ENCODE measurements around the gene TRMT2A.

The TRMT2A gene

DNA sequence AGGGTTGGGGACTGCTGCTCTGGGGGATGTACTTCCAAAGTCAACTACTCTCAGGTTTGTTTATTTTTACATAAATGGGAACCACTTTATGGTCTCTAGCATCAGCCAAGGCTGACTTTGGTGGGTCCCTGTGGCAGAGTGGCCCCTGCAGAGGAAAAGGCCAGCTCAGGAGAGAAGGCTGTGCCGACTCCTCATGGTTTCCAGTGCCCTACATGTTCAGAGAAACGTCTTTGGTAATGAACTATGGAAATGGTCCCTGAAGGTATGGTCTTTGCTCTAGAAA, 11.5 kb upstream of the TRMT2A start:
- TF ChIP-seq, protein P1, sequence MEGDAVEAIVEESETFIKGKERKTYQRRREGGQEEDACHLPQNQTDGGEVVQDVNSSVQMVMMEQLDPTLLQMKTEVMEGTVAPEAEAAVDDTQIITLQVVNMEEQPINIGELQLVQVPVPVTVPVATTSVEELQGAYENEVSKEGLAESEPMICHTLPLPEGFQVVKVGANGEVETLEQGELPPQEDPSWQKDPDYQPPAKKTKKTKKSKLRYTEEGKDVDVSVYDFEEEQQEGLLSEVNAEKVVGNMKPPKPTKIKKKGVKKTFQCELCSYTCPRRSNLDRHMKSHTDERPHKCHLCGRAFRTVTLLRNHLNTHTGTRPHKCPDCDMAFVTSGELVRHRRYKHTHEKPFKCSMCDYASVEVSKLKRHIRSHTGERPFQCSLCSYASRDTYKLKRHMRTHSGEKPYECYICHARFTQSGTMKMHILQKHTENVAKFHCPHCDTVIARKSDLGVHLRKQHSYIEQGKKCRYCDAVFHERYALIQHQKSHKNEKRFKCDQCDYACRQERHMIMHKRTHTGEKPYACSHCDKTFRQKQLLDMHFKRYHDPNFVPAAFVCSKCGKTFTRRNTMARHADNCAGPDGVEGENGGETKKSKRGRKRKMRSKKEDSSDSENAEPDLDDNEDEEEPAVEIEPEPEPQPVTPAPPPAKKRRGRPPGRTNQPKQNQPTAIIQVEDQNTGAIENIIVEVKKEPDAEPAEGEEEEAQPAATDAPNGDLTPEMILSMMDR (IDR thresholded peaks at IDR 0.05; ENCODE audit: low read depth, low read length) = no peak
- no peak for DNase-seq (ENCODE audit: extremely low read depth, low read depth)

DNA sequence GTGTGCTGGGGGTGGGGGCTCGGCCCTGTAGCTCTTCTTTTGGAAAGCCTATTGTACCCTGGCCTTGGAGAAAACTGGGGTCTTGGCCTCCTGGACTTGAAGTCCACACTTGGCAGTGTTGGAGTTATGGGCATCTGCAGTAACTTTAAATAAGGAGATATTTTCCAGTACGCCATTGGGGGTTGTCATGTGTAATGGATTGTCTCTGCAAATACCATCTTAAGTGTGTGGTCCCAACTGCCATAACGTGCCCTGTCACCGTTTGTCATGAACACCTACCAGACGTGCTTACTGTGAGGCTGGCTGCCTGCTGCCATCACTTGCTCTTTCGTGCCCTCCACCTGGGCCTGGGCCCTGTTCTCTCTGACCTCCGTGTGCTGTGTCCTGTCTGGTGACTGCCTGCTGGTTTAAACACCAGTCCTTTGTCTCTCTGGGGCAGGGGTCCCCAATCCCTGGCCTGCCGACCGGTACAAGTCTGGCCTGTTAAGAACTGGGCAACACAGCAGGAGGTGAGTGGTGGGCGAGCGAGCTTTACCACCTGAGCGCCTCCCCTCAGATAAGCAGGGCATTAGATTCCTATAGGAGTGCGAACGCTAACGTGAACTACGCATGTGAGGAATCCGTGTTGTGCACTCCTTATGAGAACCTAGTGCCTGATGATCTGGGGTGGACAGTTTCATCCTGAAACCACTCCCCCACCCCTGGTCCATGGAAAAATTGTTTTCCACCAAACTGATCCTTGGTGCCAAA, 11.0 kb upstream of the TRMT2A start:
- TF ChIP-seq, protein P1 (IDR thresholded peaks at IDR 0.05; ENCODE audit: low read depth, low read length) = no peak
- DNase-seq (ENCODE audit: extremely low read depth, low read depth) = no peak

DNA sequence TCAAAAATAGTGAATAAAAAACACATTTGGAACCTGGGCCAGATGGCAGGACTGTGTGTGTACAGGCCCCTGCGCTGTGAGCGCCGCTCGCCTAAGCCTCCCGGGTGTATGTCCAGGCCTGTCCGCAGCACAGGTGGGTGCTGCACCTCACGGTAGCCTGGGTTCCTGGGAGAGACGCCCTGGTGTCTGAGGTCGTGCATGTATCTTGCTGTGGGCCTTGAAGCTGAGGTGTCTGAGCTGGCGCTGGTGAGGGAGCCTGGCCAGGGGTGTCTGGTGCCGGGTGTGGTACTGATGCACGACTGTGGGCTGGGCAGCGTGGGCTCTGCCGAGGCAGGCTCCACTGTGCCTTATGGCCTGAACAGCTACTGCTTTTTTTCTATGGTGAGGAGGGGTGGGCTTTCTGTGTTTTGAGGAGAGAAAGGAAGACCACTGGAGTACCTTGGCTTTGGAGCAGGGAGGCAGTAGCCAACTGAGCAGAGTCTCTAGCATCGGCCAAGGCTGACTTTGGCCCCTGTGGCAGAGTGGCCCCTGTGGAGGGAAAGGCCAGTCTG, 10.4 kb upstream of the TRMT2A start:
- TF ChIP-seq, protein P1 (IDR thresholded peaks at IDR 0.05; ENCODE audit: low read depth, low read length) = no peak
- no peak for DNase-seq (ENCODE audit: extremely low read depth, low read depth)

DNA sequence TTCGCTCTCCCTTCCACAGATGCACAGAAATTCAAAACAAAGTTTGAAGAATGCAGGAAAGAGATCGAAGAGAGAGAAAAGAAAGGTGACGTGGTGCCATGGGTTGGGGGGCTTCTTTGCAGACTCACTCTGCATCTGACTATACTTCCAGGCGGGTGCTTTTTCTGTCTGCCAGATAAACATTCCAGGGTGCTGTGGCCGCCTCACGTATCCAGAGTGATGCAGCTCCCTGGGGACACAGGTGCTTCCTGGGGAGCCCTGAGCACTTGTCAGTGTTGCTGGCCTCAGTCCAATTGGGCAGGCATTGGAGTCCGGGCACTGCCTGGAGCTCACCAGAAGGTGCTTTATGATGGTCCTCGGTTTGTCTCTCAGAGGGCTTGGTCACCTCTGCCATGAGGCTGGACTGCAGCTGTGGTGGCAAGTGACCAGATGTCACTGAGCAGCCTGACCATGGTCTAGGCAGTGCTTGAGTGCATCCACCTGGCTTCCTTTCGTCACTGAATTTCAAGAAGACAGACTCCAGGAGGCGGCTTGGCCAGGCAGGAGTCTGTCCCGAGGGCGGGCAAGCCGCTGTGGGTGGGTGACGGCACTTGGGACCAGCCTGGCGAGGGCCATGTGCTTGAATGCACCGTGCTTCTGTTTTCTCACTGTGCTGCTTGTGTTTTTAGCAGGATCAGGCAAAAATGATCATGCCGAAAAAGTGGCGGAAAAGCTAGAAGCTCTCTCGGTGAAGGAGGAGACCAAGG, 9.4 kb upstream of the TRMT2A start:
- DNase-seq (ENCODE audit: extremely low read depth, low read depth) = no peak
- TF ChIP-seq, protein P1 (IDR thresholded peaks at IDR 0.05; ENCODE audit: low read depth, low read length) = no peak

DNA sequence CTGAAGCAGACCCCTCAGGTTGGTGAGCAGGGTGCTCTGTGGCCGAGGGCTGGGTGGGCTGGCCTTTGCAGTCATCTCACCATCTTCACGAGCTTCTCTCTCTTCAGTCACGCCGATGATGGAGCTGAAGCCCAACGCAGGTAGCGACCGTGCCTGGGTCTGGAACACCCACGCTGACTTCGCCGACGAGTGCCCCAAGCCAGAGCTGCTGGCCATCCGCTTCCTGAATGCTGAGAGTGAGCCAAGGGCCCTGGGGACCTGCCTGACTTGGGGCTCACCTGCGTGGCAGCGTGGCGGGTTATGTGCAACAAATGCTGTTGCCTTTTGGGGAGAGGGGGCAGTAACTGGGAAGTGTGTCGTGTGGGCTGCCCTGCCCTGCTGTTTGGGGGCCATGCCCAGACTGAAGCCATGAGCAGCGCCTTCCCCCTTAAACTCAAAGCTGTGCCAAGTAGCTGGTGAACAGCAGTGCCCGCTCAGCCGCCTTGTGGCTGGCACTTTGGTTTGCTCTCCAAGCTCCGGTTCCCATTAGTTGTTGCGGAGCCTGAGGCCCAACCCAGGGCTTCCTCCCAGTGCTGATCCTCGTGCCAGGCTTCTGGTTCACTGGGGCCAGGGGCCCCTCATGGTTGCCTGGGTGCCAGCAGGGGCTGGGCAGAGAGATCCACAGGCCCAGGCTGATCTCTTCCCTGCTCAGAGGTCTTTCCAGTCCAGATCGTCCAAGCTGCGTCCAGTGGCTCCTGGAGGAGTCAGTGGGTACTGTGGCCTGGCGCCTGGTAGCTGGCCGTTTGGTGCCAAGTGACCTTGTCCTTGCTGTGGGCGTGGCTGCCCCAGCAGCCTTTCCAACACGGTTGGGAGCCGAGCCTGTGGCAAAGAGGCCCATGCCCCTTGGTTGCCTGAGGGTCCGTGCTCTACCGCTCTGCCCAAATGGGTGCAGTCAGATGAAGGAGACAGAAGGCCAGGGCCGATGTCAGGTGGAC, 8.5 kb upstream of the TRMT2A start:
- no peak for DNase-seq (ENCODE audit: extremely low read depth, low read depth)
- TF ChIP-seq, protein P1 (IDR thresholded peaks at IDR 0.05; ENCODE audit: low read depth, low read length) = no peak

DNA sequence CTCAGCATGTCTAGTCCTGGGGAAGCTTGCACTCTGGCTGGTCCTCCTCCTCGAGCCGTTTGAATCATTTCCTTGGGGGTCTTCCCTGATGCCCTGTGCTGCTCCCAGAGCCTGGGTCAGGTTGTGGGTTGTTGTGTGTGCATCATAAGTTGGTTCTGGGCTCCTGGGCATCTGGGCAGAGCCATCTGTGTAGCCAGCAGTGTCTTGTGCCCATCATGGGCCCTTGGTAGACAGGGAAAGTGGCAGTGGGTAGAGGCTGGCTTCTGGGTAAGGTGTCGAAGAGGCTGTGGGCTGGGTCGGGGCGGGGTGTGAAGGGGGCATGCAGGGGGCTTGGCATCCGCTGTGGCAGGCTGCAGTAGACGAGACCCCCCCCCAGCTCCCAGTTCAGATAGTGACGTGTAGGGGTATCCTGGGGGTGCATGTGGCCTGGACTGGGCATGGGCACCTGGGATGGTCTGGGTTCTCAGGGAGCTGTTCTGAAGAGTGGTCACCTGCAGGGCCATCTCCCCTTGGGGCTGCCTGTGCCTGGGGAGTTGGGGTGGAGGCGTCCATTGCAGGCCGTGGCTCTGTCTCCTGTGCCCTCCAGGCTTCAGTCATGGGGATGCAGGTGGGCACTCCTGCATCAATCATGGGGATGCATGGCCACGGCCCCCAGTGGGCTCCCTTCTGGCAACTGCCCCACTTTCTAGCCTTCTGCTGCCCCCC, 7.2 kb upstream of the TRMT2A start:
- DNase-seq (ENCODE audit: extremely low read depth, low read depth) = no peak
- TF ChIP-seq, protein P1 (IDR thresholded peaks at IDR 0.05; ENCODE audit: low read depth, low read length) = no peak
